Activated CD4-positive, alpha-beta T cell treated with anti-CD3 and anti-CD28 coated beads for 4 hours (primary cell): Measurements from ENCODE around the gene C19orf73.
"Not testable (repeated sequence)": the region's sequence is repeated elsewhere in the genome, so short reads cannot be mapped to it uniquely, and the experiment has no call there.

ENCODE experiments used
- DNase-seq, 2 donors: peaks; one replicate each; pipeline ENCODE4 v3.0.0-alpha.2; 2020

C19orf73 gene

DNA sequence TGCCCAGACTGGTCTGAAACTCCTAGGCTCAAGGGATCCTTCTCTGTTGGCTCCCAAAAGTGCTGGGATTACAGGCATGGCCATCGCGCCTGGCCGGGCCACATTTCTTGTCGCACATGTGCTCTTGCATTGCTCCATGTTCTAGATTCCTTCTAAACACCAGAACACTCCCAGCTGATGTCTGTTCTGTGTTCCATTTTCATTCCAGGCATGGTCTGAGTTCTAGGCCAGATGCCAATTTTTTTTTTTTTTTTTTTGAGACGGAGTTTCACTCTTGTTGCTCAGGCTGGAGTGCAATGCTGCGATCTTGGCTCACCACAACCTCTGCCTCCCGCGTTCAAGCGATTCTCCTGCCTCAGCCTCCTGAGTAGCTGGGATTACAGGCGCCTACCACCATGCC is 2.9 kb upstream of the C19orf73 start:
- DNase-seq, result not testable (repeated sequence)

DNA sequence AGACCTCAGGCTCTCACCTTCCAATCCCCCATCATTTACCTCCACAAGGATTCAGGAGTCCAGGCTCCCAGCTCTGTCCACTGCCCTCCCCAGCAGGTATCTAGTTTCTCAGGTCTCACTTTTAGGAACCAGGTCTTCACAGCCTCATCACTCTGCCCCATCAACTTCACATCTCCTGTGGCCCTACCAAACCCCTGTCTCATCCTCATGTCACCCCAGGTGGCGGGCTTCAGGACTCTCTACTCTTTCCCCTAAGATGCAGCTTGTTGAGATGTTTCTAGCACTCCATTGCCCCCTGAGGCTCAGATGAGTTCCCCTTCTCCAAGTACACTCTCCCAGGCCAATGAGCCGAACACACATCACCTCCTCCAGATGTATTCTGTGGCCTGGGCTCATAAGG is 1.9 kb upstream of the C19orf73 start:
- DNase-seq, result no peak

DNA sequence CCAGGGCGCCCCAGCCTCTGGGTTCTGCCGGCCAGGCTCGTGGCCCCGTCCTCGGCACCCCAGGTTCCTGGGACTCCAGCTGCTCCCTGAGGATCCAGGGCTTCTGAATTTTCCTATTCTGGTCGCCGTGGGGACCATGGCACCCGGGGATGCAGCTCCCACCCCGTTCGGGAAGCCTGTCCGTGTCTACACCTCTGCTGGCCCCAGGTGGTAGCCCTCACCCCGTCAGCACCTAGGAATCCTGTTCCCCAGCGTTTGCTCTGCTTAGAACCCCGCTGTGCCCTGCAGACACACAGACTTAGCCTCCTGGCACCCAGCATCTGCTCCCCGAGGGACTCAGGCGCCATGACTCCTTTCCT is 1.4 kb upstream of the C19orf73 start:
- no peak for DNase-seq

DNA sequence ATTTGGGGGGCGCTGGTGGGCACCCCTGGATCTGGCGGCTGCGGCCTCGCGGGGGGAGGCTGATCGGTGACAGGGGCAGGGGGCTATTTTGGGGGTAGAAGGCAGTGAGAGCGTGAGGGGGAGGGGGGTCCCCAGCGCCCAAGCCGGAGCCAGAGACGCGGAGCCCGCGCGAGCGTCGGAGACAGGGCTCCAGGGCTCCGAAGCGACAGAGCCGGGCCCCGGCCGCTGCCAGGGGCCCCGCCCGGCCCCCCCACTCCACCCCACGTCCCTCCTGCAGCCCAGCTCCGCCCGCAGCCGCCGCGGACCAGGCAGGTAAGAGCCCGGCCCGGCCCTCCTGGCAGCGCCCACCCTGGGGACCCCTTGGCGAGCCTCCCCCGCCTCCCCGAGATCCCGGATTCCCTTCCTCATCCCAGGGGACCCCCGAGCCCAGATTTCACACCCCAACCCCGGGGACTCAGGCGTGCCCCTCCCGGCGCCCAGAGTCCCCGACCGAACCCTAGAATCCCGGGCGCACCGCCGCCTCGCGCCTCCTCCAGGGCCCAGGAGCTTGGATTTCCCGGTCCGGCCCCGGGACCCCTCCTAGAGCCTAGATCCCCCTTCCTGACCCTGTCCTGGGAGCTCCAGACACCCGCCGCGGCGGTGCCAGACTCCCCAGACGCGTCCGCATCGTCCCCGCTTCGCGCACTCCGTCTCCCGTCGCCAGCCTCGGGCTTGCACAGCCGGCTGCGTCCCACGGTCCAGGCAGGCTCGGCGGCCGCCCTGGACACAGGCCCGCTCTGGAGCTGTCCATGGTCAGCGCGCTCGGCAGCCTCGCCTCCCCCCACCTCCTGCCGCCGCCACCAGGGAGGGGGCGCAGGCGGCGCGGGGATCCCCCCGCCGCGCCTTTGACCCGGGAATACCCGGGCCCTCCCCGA is 725 bp upstream of the C19orf73 start, which contains the start of gene PPFIA3:
PPFIA3 (plus strand) TSS at position 134 of the 914 bp plus-strand sequence. CDS start 8,330 bp downstream, outside the sequence.
- no peak for DNase-seq

DNA sequence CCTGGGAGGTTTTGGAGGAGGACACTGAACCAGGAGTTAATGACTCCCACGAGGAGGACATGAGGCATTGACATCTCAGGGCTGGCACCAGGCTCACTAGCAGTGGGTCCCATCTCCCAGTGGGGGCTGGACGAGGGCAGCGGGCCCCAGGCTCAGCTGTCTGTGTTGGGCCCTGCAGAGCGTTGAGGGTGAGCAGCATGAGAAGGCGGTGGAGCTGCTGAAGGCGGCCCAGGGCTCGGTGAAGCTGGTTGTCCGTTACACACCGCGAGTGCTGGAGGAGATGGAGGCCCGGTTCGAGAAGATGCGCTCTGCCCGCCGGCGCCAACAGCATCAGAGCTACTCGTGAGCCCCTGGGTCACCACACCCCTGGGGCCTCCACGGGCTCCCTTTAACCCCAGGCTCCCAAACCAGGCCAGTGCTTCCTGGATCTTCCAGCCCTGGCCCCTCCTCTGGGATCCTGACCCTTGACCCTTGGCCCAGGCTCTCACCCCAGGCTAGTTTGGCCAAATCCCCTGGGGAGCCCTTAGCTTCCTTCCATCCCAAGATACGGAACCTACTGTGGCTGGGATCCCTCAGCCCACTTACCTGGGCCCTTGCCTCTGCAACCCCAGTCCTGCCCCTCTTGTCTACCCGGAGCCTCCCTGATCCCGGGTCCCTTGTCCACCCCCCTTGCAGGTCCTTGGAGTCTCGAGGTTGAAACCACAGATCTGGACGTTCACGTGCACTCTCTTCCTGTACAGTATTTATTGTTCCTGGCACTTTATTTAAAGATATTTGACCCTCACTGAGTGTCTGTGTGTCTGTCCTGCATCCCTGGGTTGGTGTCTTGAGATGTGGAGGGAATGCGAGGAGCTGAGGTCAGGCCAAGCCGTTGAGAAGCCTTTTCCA is 1.0 kb downstream of the C19orf73 start:
- DNase-seq, result no peak

DNA sequence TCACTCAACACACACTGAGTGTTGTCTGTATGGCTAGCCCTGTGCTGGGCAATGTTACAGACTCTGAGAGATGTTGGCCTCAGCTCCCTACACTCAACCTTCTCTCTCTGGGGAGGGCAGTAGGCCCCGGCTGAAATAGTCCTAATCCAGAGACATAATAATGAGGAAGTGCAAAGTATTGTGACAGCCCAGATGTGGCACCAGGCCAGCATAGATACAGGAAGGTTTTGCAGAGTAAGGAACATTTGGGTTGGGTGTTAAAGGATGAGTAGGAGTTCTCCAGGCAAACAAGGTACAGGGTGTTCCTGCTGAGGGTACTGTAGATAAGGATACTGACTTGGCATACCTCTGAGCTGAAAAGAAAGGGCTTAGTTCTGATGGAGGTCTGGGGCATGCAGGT is 2.4 kb downstream of the C19orf73 start:
- no peak for DNase-seq

DNA sequence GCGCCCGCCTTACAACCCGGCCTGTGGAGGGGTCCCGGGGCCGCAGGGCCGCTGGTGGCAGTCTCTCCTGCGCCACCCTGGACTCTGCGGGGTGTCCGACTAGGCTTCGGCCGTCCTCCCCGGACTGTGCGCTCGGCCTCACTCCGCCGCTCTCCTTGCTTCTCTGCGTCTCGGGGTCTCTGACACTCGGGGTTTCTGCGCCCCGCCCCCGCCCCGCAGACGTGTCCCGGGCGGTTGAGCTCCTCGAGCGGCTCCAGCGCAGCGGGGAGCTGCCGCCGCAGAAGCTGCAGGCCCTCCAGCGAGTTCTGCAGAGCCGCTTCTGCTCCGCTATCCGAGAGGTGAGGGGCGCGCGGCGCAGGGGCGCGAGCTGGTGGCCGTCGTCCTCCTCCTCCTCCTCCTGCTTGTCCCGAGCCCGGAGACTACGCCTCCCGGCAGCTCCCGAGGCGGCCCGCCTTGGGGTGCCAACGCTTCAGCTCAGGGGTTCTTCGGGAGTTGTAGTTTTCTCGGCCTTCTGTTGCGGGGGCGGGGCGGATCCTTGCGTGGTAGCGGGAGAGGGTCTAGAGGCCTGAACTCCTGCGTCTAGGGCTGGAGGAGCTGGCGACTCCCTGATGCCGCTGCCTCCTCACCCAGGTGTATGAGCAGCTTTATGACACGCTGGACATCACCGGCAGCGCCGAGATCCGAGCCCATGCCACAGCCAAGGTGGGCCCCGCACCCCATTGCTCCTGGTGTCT is 4.1 kb downstream of the C19orf73 start:
- peak; percentile 52 to 61 for DNase-seq

DNA sequence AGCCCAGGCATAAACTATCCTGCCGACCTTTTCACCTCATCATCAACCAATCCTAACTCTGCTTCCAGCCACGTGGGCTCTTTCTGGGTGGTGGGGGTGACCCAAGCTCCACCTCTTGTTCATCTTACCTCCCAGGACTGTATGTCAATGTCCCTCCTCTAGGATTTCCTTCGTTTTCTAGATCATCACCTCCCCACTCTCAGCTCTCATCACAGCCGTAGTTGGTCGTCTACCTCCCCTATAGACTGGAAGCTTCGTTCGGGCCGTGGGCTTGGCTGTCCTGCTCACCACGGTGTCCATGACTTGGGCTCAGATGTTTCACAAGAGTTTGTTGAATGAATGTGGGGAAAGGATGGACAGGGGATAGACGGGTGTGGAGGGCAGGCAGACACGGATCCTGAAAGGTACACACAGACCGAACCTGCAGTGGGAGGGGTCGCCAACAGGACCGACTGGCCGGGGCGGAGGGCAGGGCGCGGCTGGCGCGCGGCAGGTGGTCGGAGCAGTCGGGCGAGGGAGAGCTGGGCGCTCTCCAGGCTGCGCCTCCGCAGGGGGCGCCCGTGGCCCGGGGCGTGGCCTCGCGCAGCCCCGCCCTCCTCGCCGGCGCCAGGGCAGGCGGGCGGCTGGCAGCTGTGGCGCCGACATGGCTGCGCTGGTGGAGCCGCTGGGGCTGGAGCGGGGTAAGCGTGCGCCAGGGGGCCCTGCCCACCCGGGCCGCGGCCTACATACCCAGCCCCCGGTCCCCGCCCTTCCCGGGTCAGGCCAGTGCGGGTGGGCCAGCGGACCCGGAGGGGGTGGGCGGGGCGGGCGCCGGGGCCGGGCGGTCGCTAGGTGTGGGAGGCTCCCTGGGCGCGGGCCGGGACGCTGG is 4.9 kb downstream of the C19orf73 start, which contains the start of gene LIN7B:
LIN7B (plus strand) TSS at position 609 of the 868 bp plus-strand sequence; CDS start at position 644, 35 bp downstream.
- peak; percentile 67 to 69 for DNase-seq

DNA sequence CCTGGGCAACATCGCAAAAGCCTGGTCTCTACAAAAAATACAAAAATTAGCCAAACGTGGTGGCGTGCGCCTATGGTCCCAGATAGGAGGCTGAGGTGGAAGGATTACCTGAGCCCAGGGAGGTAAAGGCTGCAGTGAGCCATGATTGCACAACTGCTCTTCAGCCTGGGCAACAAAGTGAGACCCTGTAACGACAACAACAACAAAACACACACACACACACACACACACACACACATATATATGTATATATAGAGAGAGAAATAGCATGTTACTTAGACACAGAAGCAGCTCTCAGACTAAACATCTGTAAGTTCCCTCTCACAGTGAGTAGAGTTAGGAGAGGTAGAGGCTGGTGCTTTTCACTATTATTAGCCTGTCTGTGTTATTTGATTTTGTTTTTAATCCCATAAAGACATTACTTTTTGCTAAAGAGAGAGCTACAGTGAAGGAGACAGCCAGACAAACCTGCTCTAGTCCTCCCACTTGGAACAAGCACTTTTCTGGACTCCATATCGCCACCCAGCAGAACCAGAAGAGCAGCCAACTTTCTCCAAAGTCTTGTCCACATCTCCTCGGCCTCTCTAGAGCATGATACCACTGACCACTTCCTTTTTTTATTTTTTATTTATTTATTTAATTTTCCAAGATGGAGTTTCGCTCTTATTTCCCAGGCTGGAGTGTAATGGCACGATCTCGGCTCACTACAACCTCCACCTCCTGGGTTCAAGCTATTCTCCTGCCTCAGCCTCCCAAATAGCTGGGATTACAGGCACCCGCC is 7.5 kb downstream of the C19orf73 start:
- DNase-seq, result no peak

DNA sequence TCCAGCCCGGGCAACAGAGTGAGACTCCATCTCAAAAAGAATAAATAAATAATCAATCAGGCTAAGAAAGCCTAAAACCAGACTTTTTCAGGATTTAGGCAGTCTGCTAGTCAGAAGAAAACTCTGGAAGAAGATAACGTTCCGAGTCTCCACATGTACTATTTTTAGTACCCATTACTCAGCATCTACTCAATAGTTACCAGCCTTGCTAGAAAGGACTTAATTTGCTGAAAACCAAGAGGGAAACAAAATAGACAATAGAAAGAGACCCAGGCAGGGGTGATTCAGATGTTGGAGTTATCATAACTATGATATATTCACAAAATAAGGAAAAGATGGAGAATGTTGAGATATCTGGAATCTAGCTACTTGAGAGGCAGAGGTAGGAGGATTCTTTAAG is 8.4 kb downstream of the C19orf73 start:
- DNase-seq, result no peak

DNA sequence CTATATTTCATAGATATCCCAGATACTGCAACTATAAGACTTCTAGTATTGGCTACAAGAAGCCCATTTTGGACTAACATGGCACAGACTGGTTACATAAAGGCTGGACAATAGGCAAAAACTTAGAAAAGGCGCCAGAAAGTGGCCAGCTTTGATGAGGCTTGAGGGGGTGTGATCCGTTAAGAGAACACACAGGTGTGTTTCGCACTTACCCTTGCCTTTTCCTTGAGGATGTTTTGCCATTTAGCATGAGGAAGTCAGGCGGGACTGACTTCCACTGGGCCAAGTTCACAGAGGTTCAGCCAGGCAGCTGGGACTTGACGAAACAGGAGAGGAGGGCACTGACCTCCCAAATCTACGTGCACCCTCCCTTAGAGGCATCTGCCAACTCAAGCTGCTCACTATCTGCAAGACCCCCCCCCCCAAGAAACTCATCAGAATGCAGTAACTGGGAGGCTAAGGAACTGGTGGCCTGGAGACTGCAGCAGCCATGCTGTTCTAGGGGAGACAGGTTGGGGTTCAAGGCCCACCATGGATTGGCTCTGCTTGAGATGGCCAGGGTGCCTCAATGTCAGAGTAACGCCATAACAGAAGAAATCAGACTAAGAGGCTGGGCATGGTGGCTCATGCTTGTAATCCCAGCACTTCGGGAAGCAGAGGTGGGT is 9.2 kb downstream of the C19orf73 start:
- no peak for DNase-seq

DNA sequence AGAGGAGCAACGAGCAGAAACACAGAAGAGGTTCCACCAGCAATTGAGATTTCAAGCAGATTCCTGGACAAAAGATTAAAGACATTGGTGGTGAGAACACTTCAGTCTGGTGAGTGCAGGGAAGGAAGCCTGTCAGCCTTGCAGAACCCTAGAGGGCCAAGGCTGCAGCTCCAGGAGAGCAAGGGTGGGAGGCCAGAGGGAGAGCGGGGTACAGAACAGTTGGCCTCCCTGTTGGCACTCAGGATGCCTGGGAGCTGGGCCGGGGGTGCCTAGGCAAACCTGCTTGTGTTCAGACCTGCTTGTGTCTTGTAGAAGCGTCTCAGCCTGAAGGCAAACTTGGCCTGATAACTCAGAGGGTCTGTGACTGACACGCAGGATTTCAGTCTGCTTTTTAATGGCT is 9.9 kb downstream of the C19orf73 start:
- no peak for DNase-seq

DNA sequence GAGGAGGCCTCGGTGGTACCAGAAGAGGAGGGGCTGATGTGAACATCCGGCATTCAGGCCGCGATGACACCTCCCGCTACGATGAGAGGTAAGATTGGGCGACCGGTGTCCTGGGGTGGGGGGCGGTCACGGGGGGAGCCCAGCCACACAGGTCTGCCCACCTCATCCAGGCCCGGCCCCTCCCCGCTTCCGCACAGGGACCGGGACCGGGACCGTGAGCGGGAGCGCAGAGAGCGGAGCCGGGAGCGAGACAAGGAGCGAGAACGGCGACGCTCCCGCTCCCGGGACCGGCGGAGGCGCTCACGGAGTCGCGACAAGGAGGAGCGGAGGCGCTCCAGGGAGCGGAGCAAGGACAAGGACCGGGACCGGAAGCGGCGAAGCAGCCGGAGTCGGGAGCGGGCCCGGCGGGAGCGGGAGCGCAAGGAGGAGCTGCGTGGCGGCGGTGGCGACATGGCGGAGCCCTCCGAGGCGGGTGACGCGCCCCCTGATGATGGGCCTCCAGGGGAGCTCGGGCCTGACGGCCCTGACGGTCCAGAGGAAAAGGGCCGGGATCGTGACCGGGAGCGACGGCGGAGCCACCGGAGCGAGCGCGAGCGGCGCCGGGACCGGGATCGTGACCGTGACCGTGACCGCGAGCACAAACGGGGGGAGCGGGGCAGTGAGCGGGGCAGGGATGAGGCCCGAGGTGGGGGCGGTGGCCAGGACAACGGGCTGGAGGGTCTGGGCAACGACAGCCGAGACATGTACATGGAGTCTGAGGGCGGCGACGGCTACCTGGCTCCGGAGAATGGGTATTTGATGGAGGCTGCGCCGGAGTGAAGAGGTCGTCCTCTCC is 11.1 kb downstream of the C19orf73 start:
- DNase-seq, result no peak

DNA sequence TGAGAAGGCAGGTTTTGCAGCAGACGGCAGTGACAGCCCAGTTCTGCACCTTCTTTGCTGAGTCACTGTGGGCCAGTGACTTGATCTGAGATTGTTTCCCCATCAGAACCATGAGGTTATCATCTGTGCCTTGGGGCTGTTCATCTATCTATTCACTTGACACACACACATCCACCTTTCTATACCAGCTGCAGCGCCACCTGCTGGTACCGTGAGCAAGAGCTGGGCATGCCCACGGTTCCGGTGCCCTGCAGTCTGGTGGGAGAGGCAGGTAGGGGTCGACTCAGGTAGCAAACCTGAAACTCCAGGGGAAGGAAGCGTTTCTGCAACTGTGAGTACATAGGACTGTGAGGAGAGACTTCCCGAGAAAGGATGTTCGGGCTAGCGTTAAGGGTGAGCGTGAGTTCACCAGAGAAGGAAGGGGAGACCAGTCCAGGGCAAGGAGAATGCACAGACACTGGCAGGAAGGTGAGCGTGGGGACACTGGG is 12.3 kb downstream of the C19orf73 start:
- peak; percentile 61 to 67 for DNase-seq

DNA sequence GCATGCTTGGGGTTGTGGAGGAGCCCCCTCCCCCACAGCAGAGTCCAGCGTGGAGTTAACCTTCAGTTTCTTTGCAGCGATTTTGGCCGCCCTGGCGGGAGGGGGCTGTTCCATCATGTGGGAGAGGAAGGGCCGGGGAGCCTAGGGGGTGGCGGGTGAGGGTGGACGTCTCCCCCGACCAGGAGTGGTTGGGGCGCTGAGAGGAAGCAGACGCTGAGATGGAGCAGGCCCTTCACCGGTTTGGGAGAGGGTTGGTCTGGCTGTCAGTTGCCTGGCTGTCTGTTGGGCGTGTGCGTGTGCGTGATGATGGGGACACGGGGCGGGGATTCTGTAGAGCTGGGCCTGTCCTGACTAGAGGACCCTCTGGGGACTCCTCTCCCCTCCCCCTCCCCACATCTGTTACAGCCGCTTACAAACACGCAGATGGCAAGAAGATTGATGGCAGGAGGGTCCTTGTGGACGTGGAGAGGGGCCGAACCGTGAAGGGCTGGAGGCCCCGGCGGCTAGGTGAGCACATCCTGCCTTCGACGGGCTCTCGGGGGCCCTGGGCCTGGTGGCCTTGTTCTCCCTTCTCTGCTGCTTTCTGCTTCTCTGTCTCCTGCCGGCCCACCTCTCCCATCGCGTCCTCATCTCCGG is 14.6 kb downstream of the C19orf73 start:
- no peak for DNase-seq

DNA sequence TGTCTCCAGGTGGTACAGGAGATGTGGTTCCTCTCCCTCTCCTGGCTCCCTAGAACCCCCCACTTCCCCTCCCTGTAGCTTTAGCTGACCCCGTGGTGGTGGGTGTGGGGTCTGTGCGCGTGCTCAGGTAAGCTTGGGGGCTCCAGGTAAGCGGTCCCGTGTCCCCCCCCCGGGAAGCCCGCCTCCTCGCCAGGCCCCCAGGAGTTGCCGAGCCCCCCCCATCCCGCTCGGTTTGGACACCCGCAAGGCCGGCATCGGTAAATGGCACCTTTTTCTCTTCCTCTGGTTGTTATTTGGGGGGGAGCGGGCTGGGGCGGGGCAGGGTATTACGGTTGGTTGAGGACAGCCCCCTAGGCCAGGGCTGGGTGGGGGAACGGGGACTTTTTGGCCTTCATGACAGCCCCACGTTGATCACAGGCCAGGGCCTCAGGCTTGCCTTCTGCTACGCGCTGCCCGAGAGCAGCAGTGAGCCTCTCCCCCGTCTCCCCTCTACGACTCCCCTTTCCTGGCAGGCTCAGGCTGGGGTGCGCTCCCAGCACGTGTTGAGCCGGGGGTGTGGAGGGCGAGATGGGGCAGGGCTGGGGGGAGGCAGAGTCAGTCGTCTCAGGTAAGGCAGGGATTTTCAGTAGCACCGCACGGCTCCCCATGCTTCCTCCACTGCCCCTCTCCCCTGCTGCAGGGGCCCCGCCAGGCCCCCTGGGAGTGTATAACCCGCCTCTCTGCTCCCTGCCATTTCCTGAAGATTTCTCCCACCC is 15.4 kb downstream of the C19orf73 start:
- no peak for DNase-seq

DNA sequence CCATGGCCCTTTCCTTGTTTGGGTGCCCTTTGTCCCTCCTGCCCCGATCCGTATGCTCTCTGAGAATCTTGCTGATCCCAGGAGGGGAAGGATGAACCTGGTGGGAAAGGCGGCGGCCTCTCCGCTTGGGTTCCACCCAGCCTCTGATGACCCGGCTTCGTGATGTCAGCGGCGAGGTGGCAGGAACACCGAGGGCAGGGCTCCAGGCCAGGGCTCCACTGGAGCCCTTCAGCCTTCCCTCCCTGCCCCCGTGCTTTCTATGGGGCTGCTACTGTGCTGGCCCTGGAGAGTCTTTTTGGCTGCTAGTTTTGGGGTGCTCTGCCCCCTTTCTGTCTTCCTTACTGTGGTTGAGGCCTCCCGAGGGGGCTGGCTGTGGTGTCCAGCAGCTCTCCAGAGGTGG is 16.6 kb downstream of the C19orf73 start:
- DNase-seq, result no peak

DNA sequence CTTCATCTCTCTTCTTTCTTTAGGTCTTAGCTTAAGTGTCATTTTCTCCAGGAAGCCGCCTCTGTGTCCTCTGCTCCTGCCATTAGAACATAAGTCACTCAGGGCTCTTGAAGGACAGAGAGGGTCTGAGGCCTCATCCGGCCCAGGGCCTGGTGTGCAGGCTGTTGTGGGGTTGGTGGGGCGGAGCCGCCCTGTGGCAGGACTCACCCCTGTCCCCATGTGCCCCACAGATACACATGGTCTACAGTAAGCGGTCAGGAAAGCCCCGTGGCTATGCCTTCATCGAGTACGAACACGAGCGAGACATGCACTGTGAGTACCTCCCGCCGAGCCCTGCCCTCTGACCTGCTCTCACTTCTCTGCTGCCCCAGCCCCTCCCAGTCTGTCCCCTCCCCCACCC is 17.8 kb downstream of the C19orf73 start:
- DNase-seq, result no peak
